Breast epithelium (tissue), 4 donors: ENCODE data around the gene PHF12. TPM values are rescaled to one million over a fixed set of nuclear protein-coding genes. Genes with fewer than 3 reads are reported as not detected.

Experiments
- DNase-seq, 2 donors: peaks; one replicate each; pipeline ENCODE4 v3.0.0-alpha.2; 2019; ENCODE audit warnings: low spot score in 2 of 2
- H3K27ac ChIP-seq, 2 donors: fragments of 200-600 bp; sonication (generic) in 1 of 2; one replicate each; pipeline ENCODE4 v1.5.1; 2016 to 2019; ENCODE audit warnings: mild to moderate bottlenecking in 1 of 2
- H3K27me3 ChIP-seq, 2 donors: fragments of 200-600 bp; sonication (generic) in 1 of 2; one replicate each; pipeline versions ENCODE4 v1.5.1 to v1.6.0; 2017 to 2019; ENCODE audit warnings: control low read depth in 1 of 2, mild to moderate bottlenecking in 1 of 2
- H3K36me3 ChIP-seq: fragments of 200-600 bp; one replicate; pipeline ENCODE4 v1.5.1; 2019
- H3K4me1 ChIP-seq, 2 donors: fragments of 200-600 bp; sonication (generic); one replicate each; pipeline ENCODE4 v1.5.1; 2016 to 2019; ENCODE audit warnings: control low read depth in 1 of 2
- H3K4me3 ChIP-seq, 3 donors: fragments of 200-600 bp; sonication (generic); 1 replicate in 2 of 3; 2 replicates in 1 of 3; pipeline ENCODE4 v1.5.1; 2016 to 2019; ENCODE audit warnings: mild to moderate bottlenecking in 3 of 3, moderate library complexity in 2 of 3
- H3K9me3 ChIP-seq, 2 donors: fragments of 200-600 bp; sonication (generic) in 1 of 2; one replicate each; pipeline ENCODE4 v1.5.1; 2016 to 2019; ENCODE audit warnings: control low read depth in 1 of 2
- CTCF ChIP-seq, 3 donors: fragments of 450-650 bp; IDR thresholded peaks; one replicate each; pipeline ENCODE4 v1.5.1; 2016 to 2017; ENCODE audit warnings: antibody characterized with exemption in 3 of 3, mild to moderate bottlenecking in 3 of 3, moderate library complexity in 3 of 3
- POLR2A ChIP-seq: fragments of 450-650 bp; IDR thresholded peaks from one replicate; pipeline ENCODE4 v1.6.1; 2016; ENCODE audit warnings: antibody characterized with exemption, mild to moderate bottlenecking, moderate library complexity
- POLR2AphosphoS5 ChIP-seq, 3 donors: sonication (generic); formaldehyde crosslinking; IDR thresholded peaks; one replicate each; pipeline ENCODE4 v1.6.1; 2017; ENCODE audit warnings: antibody characterized with exemption in 3 of 3
- intact Hi-C: fragments of 100-400 bp; cut with DNase I; formaldehyde crosslinking; loops from one replicate; pipeline ENCODE4 v1.15.1; 2023; ENCODE audit warnings: low total_unique reads
- total RNA-seq, 3 donors: library from RNA; depleted of rRNA; stranded (reverse); fragments of >200 nt; gene quantifications; one replicate each; pipeline ENCODE4 v1.1.0, GENCODE V29; 2016

PHF12 gene
- total RNA-seq, 3 donors from 2014 or later = 32.2 to 42.9 (median 40.3) TPM

GRCh38 chr17:28899212-28899815, 52.0 kb downstream of the PHF12 start:
- DNase-seq = no peak
- Histone ChIP-seq H3K4me3 (no peak overlapping the region), H3K4me1 (peaks cover 0 to 5% of the 10 kb centered on the region in 2 donors), H3K27ac (peak overlapping the region; percentile 91 to 99), H3K9me3 (no peaks in the 10 kb centered on the region), H3K36me3 (no peaks in the 10 kb centered on the region), H3K27me3 (no peaks in the 10 kb centered on the region)
- TF ChIP-seq CTCF (IDR thresholded peaks at IDR 0.05) (no peak), POLR2A (no peak), POLR2AphosphoS5 (IDR thresholded peaks at IDR 0.05) (no peak)
- intact Hi-C loops = no loop called here

GRCh38 chr17:28898527-28898955, 52.8 kb downstream of the PHF12 start:
- peak overlapping the region; percentile 91 to 99 for H3K27ac ChIP-seq
- H3K9me3 ChIP-seq = no peaks in the 10 kb centered on the region
- intact Hi-C loops = no loop called here
- H3K4me3 ChIP-seq = peak overlapping the region in 1 of 3 donors; percentile 91
- H3K36me3 ChIP-seq = no peaks in the 10 kb centered on the region
- no peak for TF ChIP-seq POLR2AphosphoS5 (IDR thresholded peaks at IDR 0.05)
- no peak for TF ChIP-seq CTCF (IDR thresholded peaks at IDR 0.05)
- no peak for TF ChIP-seq POLR2A
- DNase-seq = no peak
- no peaks in the 10 kb centered on the region for H3K27me3 ChIP-seq
- H3K4me1 ChIP-seq = peaks cover 5 to 7% of the 10 kb centered on the region in 2 donors

- no peak for DNase-seq
- TF ChIP-seq CTCF (IDR thresholded peaks at IDR 0.05) (no peak), POLR2AphosphoS5 (IDR thresholded peaks at IDR 0.05) (no peak), POLR2A (no peak)
- H3K9me3 ChIP-seq = no peaks in the 10 kb centered on the region
- H3K27ac ChIP-seq = peak overlapping the region; percentile 91 to 99
- peak overlapping the region; percentile 89 to 91 (median 91) for H3K4me3 ChIP-seq
- intact Hi-C loops = no loop called here
- H3K27me3 ChIP-seq = no peaks in the 10 kb centered on the region
- no peaks in the 10 kb centered on the region for H3K36me3 ChIP-seq
- peaks cover 5 to 8% of the 10 kb centered on the region in 2 donors for H3K4me1 ChIP-seq
Observed at GRCh38 chr17:28897769-28898526, 53.4 kb downstream of the PHF12 start.

- peak in 1 of 2 donors; percentile 75 for DNase-seq
- peaks cover 5 to 8% of the 10 kb centered on the region in 2 donors for H3K4me1 ChIP-seq
Observed at GRCh38 chr17:28896884-28897768, 54.2 kb downstream of the PHF12 start, which contains the start of gene FLOT2. FLOT2 (minus strand) TSS chr17:28897733; CDS start chr17:28897574, 159 bp downstream.

More at GRCh38 chr17:28896884-28897768, 54.2 kb downstream of the PHF12 start, which contains the start of gene FLOT2:
- Histone ChIP-seq H3K36me3 (no peaks in the 10 kb centered on the region), H3K27me3 (no peaks in the 10 kb centered on the region), H3K9me3 (no peaks in the 10 kb centered on the region), H3K4me3 (peak within 1 kb of the TSS; percentile 89 to 91 (median 91)), H3K27ac (peak within 1 kb of the TSS; percentile 91 to 99)
- intact Hi-C loops = no loop called here
- TF ChIP-seq CTCF (IDR thresholded peaks at IDR 0.05) (no peak), POLR2A (peak; percentile 9), POLR2AphosphoS5 (IDR thresholded peaks at IDR 0.05) (peak; percentile 37 to 82 (median 51))
